HL-60/S4 treated with phorbol 12-myristate 13-acetate at 8.2 ng/mL for 4 days and 3 days (cell line): Measurements from ENCODE around the gene NCKAP5.

Experiments used
- in situ Hi-C: fragments of 300-500 bp; cut with MboI; formaldehyde crosslinking; loops from 2 replicates; pipeline ENCODE4 v1.15.0; 2022; ENCODE audit warnings: low sequenced_read_pairs

NCKAP5 gene

GRCh38 chr2:133498662-133499585 is 69.3 kb downstream of the NCKAP5 start:
- in situ Hi-C loops: no loop called here

- in situ Hi-C loops: no loop called here
Measured at GRCh38 chr2:133497951-133498565, 70.2 kb downstream of the NCKAP5 start.

- in situ Hi-C loops: no loop called here
Measured at GRCh38 chr2:133497270-133497893, 70.9 kb downstream of the NCKAP5 start.

- in situ Hi-C loops: no loop called here
Measured at GRCh38 chr2:133496501-133497269, 71.6 kb downstream of the NCKAP5 start.

- in situ Hi-C loops: no loop called here
Measured at GRCh38 chr2:133495226-133495625, 73.0 kb downstream of the NCKAP5 start.

GRCh38 chr2:133492719-133493380 is 75.4 kb downstream of the NCKAP5 start:
- in situ Hi-C loops: no loop called here

- in situ Hi-C loops: no loop called here
Measured at GRCh38 chr2:133490411-133490980, 77.8 kb downstream of the NCKAP5 start.

GRCh38 chr2:133489641-133490410 is 78.4 kb downstream of the NCKAP5 start:
- in situ Hi-C loops: no loop called here

GRCh38 chr2:133489146-133489545 is 79.1 kb downstream of the NCKAP5 start:
- in situ Hi-C loops: no loop called here

- in situ Hi-C loops: no loop called here
Measured at GRCh38 chr2:133486771-133487191, 81.5 kb downstream of the NCKAP5 start.

- in situ Hi-C loops: no loop called here
Measured at GRCh38 chr2:133485868-133486267, 82.4 kb downstream of the NCKAP5 start.

GRCh38 chr2:133484784-133485183 is 83.5 kb downstream of the NCKAP5 start:
- in situ Hi-C loops: no loop called here

GRCh38 chr2:133484106-133484505 is 84.2 kb downstream of the NCKAP5 start:
- in situ Hi-C loops: no loop called here

GRCh38 chr2:133483181-133483580 is 85.1 kb downstream of the NCKAP5 start:
- in situ Hi-C loops: no loop called here

GRCh38 chr2:133480707-133481429 is 87.4 kb downstream of the NCKAP5 start:
- in situ Hi-C loops: no loop called here

GRCh38 chr2:133477616-133477990 is 90.7 kb downstream of the NCKAP5 start:
- in situ Hi-C loops: no loop called here

- in situ Hi-C loops: no loop called here
Measured at GRCh38 chr2:133476931-133477615, 91.2 kb downstream of the NCKAP5 start.

GRCh38 chr2:133476286-133476685 is 92.0 kb downstream of the NCKAP5 start:
- in situ Hi-C loops: no loop called here
